Fibroblast of skin of abdomen (primary cell): ENCODE results near the gene CPNE4.
A peak's percentile ranks its signal among the peaks of the same experiment; 100 is the strongest.

Experiments used
- DNase-seq: peaks from one replicate; pipeline ENCODE4 v3.0.0-alpha.2; 2013

CPNE4 gene

GRCh38 chr3:131582438-131582837 lies 452.4 kb downstream of the CPNE4 start:
- no peak for DNase-seq

GRCh38 chr3:131568460-131568859 lies 466.4 kb downstream of the CPNE4 start:
- DNase-seq = no peak

- DNase-seq = no peak
These were observed 470.0 kb downstream of the CPNE4 start for GRCh38 chr3:131564812-131565211.

GRCh38 chr3:131561511-131561910 lies 473.3 kb downstream of the CPNE4 start:
- peak; percentile 79 for DNase-seq

GRCh38 chr3:131560795-131561194 lies 474.0 kb downstream of the CPNE4 start:
- no peak for DNase-seq

- peak; percentile 25 for DNase-seq
These were observed 479.4 kb downstream of the CPNE4 start for GRCh38 chr3:131555456-131555855.

- no peak for DNase-seq
These were observed 481.1 kb downstream of the CPNE4 start for GRCh38 chr3:131553495-131554247.

- no peak for DNase-seq
These were observed 483.1 kb downstream of the CPNE4 start for GRCh38 chr3:131551761-131552160.

GRCh38 chr3:131550562-131551465 lies 484.0 kb downstream of the CPNE4 start:
- no peak for DNase-seq

- no peak for DNase-seq
These were observed 485.5 kb downstream of the CPNE4 start for GRCh38 chr3:131549340-131549739.

- no peak for DNase-seq
These were observed 487.2 kb downstream of the CPNE4 start for GRCh38 chr3:131547585-131547984.

GRCh38 chr3:131546441-131546840 lies 488.4 kb downstream of the CPNE4 start:
- DNase-seq = no peak

- DNase-seq = no peak
These were observed 490.3 kb downstream of the CPNE4 start for GRCh38 chr3:131544557-131544956.

GRCh38 chr3:131543714-131544113 lies 491.1 kb downstream of the CPNE4 start:
- peak; percentile 89 for DNase-seq

GRCh38 chr3:131541288-131541687 lies 493.5 kb downstream of the CPNE4 start:
- DNase-seq = no peak

GRCh38 chr3:131540821-131541220 lies 494.0 kb downstream of the CPNE4 start:
- DNase-seq = no peak

- DNase-seq = peak; percentile 39
These were observed 494.7 kb downstream of the CPNE4 start for GRCh38 chr3:131540143-131540542.

- DNase-seq = no peak
These were observed 495.8 kb downstream of the CPNE4 start for GRCh38 chr3:131538968-131539367.

GRCh38 chr3:131537531-131537930 lies 497.3 kb downstream of the CPNE4 start:
- no peak for DNase-seq

GRCh38 chr3:131535596-131535995 lies 499.2 kb downstream of the CPNE4 start:
- DNase-seq = peak; percentile 69

- peak; percentile 32 for DNase-seq
These were observed 499.7 kb downstream of the CPNE4 start for GRCh38 chr3:131535131-131535530.

GRCh38 chr3:131532645-131533044 lies 502.2 kb downstream of the CPNE4 start:
- DNase-seq = no peak

- no peak for DNase-seq
These were observed 504.0 kb downstream of the CPNE4 start for GRCh38 chr3:131530843-131531242.

GRCh38 chr3:131530388-131530787 lies 504.4 kb downstream of the CPNE4 start:
- no peak for DNase-seq
